DMS 273 (cell line): Measurements from ENCODE around the gene MYH9.

Experiments used
- DNase-seq: peaks from one replicate; lab custom pipeline; 2025; ENCODE audit not compliant: unreplicated experiment; lab: John Stamatoyannopoulos, UW

The MYH9 gene

GRCh38 chr22:36319595-36320497, 67.9 kb downstream of the MYH9 start:
- no peak for DNase-seq

GRCh38 chr22:36318442-36318841, 69.3 kb downstream of the MYH9 start:
- no peak for DNase-seq

- peak; percentile 66 for DNase-seq
Observed at GRCh38 chr22:36317658-36318271, 70.0 kb downstream of the MYH9 start.

- DNase-seq: no peak
Observed at GRCh38 chr22:36316419-36316818, 71.3 kb downstream of the MYH9 start.

- DNase-seq: no peak
Observed at GRCh38 chr22:36315325-36315724, 72.4 kb downstream of the MYH9 start.

GRCh38 chr22:36311386-36312085, 76.2 kb downstream of the MYH9 start:
- DNase-seq: no peak

GRCh38 chr22:36308880-36309279, 78.9 kb downstream of the MYH9 start:
- DNase-seq: no peak

- no peak for DNase-seq
Observed at GRCh38 chr22:36306227-36306626, 81.5 kb downstream of the MYH9 start.

GRCh38 chr22:36305813-36306212, 82.0 kb downstream of the MYH9 start:
- no peak for DNase-seq

GRCh38 chr22:36304429-36304828, 83.3 kb downstream of the MYH9 start:
- no peak for DNase-seq

GRCh38 chr22:36303874-36304273, 83.9 kb downstream of the MYH9 start:
- DNase-seq: no peak

- no peak for DNase-seq
Observed at GRCh38 chr22:36303115-36303467, 84.7 kb downstream of the MYH9 start.

GRCh38 chr22:36302439-36303114, 85.2 kb downstream of the MYH9 start:
- DNase-seq: no peak

- no peak for DNase-seq
Observed at GRCh38 chr22:36301851-36302250, 85.9 kb downstream of the MYH9 start.

GRCh38 chr22:36301384-36301828, 86.4 kb downstream of the MYH9 start:
- DNase-seq: peak; percentile 76

- no peak for DNase-seq
Observed at GRCh38 chr22:36300396-36301212, 87.2 kb downstream of the MYH9 start.

GRCh38 chr22:36299911-36300310, 87.9 kb downstream of the MYH9 start:
- no peak for DNase-seq

GRCh38 chr22:36299295-36299694, 88.5 kb downstream of the MYH9 start:
- DNase-seq: no peak

GRCh38 chr22:36298601-36299000, 89.2 kb downstream of the MYH9 start:
- DNase-seq: no peak

GRCh38 chr22:36298118-36298517, 89.6 kb downstream of the MYH9 start:
- no peak for DNase-seq
